Esophagus squamous epithelium (tissue), 4 donors: Measurements from ENCODE around the gene RHBDL3.

Experiments
- CTCF ChIP-seq, 6 experiments: fragments of 450-650 bp in 4 of 6; fragments of 200-600 bp in 2 of 6; sonication (generic) in 2 of 6; IDR thresholded peaks; one replicate each; pipeline ENCODE4 v1.5.1; 2016 to 2019; ENCODE audit warnings: antibody characterized with exemption in 6 of 6, mild to moderate bottlenecking in 4 of 6, moderate library complexity in 4 of 6
- POLR2A ChIP-seq, 4 donors: fragments of 450-650 bp; IDR thresholded peaks; one replicate each; pipeline ENCODE4 v1.6.1; 2017; ENCODE audit warnings: antibody characterized with exemption in 4 of 4, mild to moderate bottlenecking in 4 of 4, moderate library complexity in 3 of 4

GRCh38 chr17:32330147-32330546 is 64.5 kb downstream of the RHBDL3 start:
- TF ChIP-seq CTCF (IDR thresholded peaks at IDR 0.05) (no peak), POLR2A (IDR thresholded peaks at IDR 0.05) (no peak)
